H1 (cell line): ENCODE measurements around the gene SPEM1. TPM values are rescaled to one million over a fixed set of nuclear protein-coding genes. Genes with fewer than 3 reads are reported as not detected.

Experiments
- SP4 ChIP-seq: IDR thresholded peaks from 2 replicates; pipeline ENCODE4 v1.6.1; 2012; ENCODE audit warnings: low read length, inconsistent platforms
- polyA plus RNA-seq, 7 experiments: library from polyadenylated mRNA; depleted of rRNA in 3 of 7; stranded (reverse) in 5 of 7; unstranded in 2 of 7; fragments of >200 nt in 5 of 7; fragments of 200-250 nt in 2 of 7; gene quantifications; 1 replicate in 5 of 7; 2 replicates in 1 of 7; 4 replicates in 1 of 7; pipeline versions ENCODE4 v1.2.1 to v1.2.3, GENCODE V29; 2011 to 2013; ENCODE audit warnings: missing spikeins in 2 of 7, mixed read lengths in 2 of 7
- total RNA-seq: library from RNA; stranded (reverse); fragmentation: NEBNext Ultra II Directional; extraction: Animal tissue kit (Norgen Biotek cat#: 25700); gene quantifications from 2 replicates; pipeline ENCODE4 v1.2.1, GENCODE V29; 2021
- TF ChIP-seq, protein P1 (sequence below): fragments of 300-600 bp; sonication (generic); IDR thresholded peaks from 2 replicates; pipeline ENCODE4 v1.7.1; 2012; ENCODE audit warnings: low read length, moderate library complexity, mild to moderate bottlenecking, inconsistent platforms; ENCODE audit not compliant: insufficient replicate concordance

The SPEM1 gene
- total and polyA plus RNA-seq, 2 of the 8 experiments (the other 6 are each of a cell fraction or from before 2014, with no cell fraction given): not detected

DNA sequence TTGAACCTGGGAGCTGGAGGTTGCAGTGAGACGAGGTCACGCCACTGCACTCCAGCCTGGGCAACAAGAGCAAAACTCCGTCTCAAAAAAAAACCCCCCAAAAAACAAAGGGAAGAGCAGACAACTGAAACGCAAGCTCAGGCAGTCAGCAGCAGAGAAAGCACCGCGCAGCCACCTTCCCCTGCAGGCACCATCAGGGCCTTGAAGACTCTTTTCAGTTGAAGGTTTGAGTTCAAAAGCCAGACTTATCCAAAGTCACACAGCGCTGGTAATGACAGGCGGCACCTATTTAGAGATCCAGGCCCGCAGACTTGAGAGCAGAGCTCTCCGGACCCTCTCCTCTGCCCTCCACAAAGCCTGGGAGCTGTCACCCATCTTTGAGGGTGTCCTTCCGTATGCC, 48.2 kb downstream of the SPEM1 start (continued):
- TF ChIP-seq, protein P1, sequence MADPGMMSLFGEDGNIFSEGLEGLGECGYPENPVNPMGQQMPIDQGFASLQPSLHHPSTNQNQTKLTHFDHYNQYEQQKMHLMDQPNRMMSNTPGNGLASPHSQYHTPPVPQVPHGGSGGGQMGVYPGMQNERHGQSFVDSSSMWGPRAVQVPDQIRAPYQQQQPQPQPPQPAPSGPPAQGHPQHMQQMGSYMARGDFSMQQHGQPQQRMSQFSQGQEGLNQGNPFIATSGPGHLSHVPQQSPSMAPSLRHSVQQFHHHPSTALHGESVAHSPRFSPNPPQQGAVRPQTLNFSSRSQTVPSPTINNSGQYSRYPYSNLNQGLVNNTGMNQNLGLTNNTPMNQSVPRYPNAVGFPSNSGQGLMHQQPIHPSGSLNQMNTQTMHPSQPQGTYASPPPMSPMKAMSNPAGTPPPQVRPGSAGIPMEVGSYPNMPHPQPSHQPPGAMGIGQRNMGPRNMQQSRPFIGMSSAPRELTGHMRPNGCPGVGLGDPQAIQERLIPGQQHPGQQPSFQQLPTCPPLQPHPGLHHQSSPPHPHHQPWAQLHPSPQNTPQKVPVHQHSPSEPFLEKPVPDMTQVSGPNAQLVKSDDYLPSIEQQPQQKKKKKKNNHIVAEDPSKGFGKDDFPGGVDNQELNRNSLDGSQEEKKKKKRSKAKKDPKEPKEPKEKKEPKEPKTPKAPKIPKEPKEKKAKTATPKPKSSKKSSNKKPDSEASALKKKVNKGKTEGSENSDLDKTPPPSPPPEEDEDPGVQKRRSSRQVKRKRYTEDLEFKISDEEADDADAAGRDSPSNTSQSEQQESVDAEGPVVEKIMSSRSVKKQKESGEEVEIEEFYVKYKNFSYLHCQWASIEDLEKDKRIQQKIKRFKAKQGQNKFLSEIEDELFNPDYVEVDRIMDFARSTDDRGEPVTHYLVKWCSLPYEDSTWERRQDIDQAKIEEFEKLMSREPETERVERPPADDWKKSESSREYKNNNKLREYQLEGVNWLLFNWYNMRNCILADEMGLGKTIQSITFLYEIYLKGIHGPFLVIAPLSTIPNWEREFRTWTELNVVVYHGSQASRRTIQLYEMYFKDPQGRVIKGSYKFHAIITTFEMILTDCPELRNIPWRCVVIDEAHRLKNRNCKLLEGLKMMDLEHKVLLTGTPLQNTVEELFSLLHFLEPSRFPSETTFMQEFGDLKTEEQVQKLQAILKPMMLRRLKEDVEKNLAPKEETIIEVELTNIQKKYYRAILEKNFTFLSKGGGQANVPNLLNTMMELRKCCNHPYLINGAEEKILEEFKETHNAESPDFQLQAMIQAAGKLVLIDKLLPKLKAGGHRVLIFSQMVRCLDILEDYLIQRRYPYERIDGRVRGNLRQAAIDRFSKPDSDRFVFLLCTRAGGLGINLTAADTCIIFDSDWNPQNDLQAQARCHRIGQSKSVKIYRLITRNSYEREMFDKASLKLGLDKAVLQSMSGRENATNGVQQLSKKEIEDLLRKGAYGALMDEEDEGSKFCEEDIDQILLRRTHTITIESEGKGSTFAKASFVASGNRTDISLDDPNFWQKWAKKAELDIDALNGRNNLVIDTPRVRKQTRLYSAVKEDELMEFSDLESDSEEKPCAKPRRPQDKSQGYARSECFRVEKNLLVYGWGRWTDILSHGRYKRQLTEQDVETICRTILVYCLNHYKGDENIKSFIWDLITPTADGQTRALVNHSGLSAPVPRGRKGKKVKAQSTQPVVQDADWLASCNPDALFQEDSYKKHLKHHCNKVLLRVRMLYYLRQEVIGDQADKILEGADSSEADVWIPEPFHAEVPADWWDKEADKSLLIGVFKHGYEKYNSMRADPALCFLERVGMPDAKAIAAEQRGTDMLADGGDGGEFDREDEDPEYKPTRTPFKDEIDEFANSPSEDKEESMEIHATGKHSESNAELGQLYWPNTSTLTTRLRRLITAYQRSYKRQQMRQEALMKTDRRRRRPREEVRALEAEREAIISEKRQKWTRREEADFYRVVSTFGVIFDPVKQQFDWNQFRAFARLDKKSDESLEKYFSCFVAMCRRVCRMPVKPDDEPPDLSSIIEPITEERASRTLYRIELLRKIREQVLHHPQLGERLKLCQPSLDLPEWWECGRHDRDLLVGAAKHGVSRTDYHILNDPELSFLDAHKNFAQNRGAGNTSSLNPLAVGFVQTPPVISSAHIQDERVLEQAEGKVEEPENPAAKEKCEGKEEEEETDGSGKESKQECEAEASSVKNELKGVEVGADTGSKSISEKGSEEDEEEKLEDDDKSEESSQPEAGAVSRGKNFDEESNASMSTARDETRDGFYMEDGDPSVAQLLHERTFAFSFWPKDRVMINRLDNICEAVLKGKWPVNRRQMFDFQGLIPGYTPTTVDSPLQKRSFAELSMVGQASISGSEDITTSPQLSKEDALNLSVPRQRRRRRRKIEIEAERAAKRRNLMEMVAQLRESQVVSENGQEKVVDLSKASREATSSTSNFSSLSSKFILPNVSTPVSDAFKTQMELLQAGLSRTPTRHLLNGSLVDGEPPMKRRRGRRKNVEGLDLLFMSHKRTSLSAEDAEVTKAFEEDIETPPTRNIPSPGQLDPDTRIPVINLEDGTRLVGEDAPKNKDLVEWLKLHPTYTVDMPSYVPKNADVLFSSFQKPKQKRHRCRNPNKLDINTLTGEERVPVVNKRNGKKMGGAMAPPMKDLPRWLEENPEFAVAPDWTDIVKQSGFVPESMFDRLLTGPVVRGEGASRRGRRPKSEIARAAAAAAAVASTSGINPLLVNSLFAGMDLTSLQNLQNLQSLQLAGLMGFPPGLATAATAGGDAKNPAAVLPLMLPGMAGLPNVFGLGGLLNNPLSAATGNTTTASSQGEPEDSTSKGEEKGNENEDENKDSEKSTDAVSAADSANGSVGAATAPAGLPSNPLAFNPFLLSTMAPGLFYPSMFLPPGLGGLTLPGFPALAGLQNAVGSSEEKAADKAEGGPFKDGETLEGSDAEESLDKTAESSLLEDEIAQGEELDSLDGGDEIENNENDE: no peak
- TF ChIP-seq SP4: no peak
